Measurements from ENCODE around the gene EFCAB6.

GRCh38 chr22:43550672-43551071 is 261.4 kb downstream of the EFCAB6 start:
- TF ChIP-seq CTCF (IDR thresholded peaks at IDR 0.05) (no peak), KDM5A (IDR thresholded peaks at IDR 0.05) (no peak), JUNB (IDR thresholded peaks at IDR 0.05) (no peak)
